ENCODE data around the gene SLC27A1. TPM values are rescaled to one million over a fixed set of nuclear protein-coding genes. Genes with fewer than 3 reads are reported as not detected.

The SLC27A1 gene
- total RNA-seq, 1 donor from 2014 or later = 4.3 TPM

DNA sequence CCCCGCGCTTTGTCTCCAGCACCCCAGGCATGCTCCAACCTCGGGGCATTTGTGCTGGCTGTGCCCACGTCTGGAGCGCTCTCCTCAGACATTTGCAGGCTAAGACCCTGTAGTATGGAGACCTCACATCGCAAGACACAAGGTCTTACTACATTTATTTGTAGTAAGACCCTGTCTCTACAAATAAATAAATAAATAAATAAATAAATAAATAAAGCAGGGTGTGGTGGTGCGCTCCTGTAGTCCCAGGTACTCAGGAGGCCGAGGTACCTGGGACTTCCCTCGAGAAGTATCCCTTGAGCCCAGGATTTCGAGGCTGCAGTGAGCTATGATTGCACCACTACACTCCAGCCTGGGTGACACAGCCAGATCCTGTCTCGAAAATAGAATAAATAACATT is 14.2 kb upstream of the SLC27A1 start:
- DNase-seq (no peak), ATAC-seq (ENCODE audit: low read depth) (no peak)
- H3K27ac Mint-ChIP-seq = no peak overlapping the region
- intact Hi-C loops (cut with micrococcal nuclease) = no loop called here
- peaks cover 6% of the 10 kb centered on the region for H3K4me1 Mint-ChIP-seq
- POLR2A ChIA-PET = interaction anchor here (0.6 kb wide), 1 partner anchor 388 kb away, joined by 8 read pairs; no protein-coding TSS in a partner anchor
- TF ChIP-seq, protein P1, sequence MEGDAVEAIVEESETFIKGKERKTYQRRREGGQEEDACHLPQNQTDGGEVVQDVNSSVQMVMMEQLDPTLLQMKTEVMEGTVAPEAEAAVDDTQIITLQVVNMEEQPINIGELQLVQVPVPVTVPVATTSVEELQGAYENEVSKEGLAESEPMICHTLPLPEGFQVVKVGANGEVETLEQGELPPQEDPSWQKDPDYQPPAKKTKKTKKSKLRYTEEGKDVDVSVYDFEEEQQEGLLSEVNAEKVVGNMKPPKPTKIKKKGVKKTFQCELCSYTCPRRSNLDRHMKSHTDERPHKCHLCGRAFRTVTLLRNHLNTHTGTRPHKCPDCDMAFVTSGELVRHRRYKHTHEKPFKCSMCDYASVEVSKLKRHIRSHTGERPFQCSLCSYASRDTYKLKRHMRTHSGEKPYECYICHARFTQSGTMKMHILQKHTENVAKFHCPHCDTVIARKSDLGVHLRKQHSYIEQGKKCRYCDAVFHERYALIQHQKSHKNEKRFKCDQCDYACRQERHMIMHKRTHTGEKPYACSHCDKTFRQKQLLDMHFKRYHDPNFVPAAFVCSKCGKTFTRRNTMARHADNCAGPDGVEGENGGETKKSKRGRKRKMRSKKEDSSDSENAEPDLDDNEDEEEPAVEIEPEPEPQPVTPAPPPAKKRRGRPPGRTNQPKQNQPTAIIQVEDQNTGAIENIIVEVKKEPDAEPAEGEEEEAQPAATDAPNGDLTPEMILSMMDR (IDR thresholded peaks at IDR 0.05) = no peak
- CTCF ChIA-PET = no interaction called here
- H3K36me3 Mint-ChIP-seq (ENCODE audit: low read depth) = no peaks in the 10 kb centered on the region
- H3K9me3 Mint-ChIP-seq = no peaks in the 10 kb centered on the region
- H3K4me3 Mint-ChIP-seq = no peak overlapping the region
- peaks cover 33% of the 10 kb centered on the region for H3K27me3 Mint-ChIP-seq

DNA sequence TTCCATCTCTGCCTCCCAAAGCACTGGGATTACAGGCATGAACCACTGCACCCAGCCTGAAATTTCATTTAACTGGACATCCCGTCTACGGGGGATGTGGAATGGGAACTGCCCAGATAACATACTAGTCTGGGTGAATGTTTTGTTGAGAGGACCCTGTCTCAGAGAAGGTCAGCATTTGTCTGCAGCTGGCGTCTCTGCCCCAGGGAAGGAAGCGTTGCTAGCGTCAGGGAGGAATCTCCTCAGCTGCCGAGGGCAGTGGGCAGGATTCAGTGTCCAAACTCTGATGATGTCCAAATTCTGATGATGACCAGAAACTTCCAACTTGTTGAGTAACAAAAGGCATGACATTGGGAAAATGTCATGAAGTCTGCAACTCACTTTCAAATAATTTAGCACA is 12.7 kb upstream of the SLC27A1 start:
- ChIA-PET CTCF (no interaction called here), POLR2A (no interaction called here)
- intact Hi-C loops (cut with micrococcal nuclease) = no loop called here
- ATAC-seq (ENCODE audit: low read depth) (no peak), DNase-seq (no peak)
- Mint-ChIP-seq H3K27ac (no peak overlapping the region), H3K4me3 (no peak overlapping the region), H3K36me3 (ENCODE audit: low read depth) (no peaks in the 10 kb centered on the region), H3K27me3 (peaks cover 27% of the 10 kb centered on the region), H3K4me1 (peaks cover 6% of the 10 kb centered on the region), H3K9me3 (no peaks in the 10 kb centered on the region)
- TF ChIP-seq, protein P1 (IDR thresholded peaks at IDR 0.05) = no peak

DNA sequence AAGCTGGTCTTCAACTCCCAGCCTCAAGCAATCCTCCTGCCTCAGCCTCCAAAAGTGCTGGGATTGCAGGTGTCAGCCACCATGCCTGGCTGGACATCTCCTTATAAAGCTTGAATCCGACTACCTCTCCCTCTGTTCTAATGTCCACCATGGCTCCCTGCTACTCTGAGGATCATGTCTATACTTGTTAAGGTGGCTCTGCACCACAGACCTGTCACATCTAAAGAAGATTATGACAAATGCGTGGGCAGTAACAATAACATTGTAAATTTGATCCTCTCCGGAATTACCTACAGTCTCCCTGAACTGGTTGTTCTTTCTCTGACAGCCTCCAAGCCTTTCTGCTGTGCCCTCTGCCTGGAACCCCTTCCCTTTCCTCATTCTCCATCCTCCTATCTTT is 11.4 kb upstream of the SLC27A1 start:
- DNase-seq (no peak), ATAC-seq (ENCODE audit: low read depth) (no peak)
- CTCF ChIA-PET = interaction anchor here (1.0 kb wide), 1 partner anchor 397 kb away, joined by 3 read pairs; no protein-coding TSS in a partner anchor
- no peaks in the 10 kb centered on the region for H3K9me3 Mint-ChIP-seq
- H3K36me3 Mint-ChIP-seq (ENCODE audit: low read depth) = no peaks in the 10 kb centered on the region
- peaks cover 22% of the 10 kb centered on the region for H3K27me3 Mint-ChIP-seq
- H3K4me1 Mint-ChIP-seq = peaks cover 2% of the 10 kb centered on the region
- intact Hi-C loops (cut with micrococcal nuclease) = no loop called here
- TF ChIP-seq, protein P1 (IDR thresholded peaks at IDR 0.05) = no peak
- no peak overlapping the region for H3K27ac Mint-ChIP-seq
- H3K4me3 Mint-ChIP-seq = no peak overlapping the region
- POLR2A ChIA-PET = no interaction called here

DNA sequence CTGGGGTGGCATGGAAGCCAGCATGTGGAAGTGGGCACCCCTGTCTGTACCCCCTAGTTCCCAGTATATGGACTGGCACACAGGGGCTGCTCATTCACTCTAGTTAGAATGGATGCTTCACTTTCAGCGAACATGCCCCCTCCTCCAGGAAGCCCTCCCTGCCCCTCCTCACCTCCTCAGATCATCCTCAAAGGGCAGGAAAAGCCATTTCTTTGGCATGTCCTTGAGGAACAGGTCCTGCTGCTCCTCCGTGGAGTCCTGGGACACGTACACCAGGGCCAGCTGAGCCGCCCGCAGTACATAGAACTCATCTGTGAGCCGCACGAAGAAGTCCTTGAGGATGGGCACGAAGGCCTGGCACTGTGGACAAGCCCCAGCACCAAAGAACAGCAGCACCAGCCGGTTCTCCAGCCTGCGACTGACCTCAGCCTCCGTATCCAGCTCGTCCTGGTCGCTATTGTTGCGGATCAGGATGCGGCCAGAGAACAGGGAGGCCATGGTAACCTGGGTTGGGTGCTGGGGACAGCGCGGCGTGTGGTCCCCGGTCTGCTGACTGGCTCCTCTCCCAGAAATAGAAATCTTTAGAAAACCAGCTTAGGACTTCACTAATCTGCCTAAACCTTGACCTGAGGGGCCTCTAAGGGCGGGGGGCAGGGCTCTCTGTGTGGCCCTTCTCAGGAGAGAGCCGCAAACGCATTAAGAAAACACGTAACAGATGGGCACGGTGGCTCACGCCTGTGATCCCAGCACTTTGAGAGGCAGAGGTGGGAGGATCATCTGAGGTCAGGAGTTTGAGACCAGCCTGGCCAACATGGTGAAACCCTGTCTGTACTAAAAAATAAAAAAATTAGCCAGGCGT is 9.7 kb upstream of the SLC27A1 start, which contains the start of gene NXNL1:
TSS of gene NXNL1 (minus strand) at position 555 of the 859 bp plus-strand sequence. CDS start at position 498, 57 bp downstream.
- no peak for DNase-seq
- H3K27ac Mint-ChIP-seq = no peak within 1 kb of the TSS
- H3K27me3 Mint-ChIP-seq = peaks cover 16% of the 10 kb centered on the region
- CTCF ChIA-PET = no interaction called here
- intact Hi-C loops (cut with micrococcal nuclease) = no loop called here
- POLR2A ChIA-PET = no interaction called here
- H3K4me1 Mint-ChIP-seq = no peaks in the 10 kb centered on the region
- no peaks in the 10 kb centered on the region for H3K9me3 Mint-ChIP-seq
- H3K4me3 Mint-ChIP-seq = no peak within 1 kb of the TSS
- H3K36me3 Mint-ChIP-seq (ENCODE audit: low read depth) = no peaks in the 10 kb centered on the region
- ATAC-seq (ENCODE audit: low read depth) = no peak
- TF ChIP-seq, protein P1 (IDR thresholded peaks at IDR 0.05) = no peak

DNA sequence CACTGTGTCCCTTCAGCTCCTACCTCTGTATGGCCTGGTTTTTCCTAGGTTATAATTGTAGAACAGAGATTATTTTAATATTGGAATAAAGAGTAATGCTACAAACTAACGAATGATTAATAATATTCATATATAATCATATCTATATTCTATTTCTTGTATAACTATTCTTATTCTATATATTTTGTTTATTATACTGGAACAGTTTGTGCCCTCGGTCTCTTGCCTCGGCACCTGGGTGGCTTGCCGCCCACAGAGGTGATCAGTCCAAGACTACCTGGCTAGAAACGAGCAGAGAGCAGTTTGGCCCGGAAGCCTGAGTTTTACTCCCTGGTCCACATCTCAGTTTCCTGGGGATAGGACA is 3.9 kb upstream of the SLC27A1 start:
- no peaks in the 10 kb centered on the region for H3K36me3 Mint-ChIP-seq (ENCODE audit: low read depth)
- H3K27me3 Mint-ChIP-seq = peaks cover 4% of the 10 kb centered on the region
- no peak overlapping the region for H3K27ac Mint-ChIP-seq
- H3K4me3 Mint-ChIP-seq = no peak overlapping the region
- no peak for DNase-seq
- H3K9me3 Mint-ChIP-seq = no peaks in the 10 kb centered on the region
- peaks cover 19% of the 10 kb centered on the region for H3K4me1 Mint-ChIP-seq
- CTCF ChIA-PET = interaction anchor here (0.6 to 1.6 kb wide), 9 partner anchors 12 to 206 kb away, joined by 3 to 7 read pairs (median 3); partner anchors contain the start of gene PGLS
- POLR2A ChIA-PET = no interaction called here
- intact Hi-C loops (cut with micrococcal nuclease) = loop anchor here (1.0 to 2.0 kb wide), 5 partner anchors 71 to 391 kb away; partner anchors contain the start of genes HAUS8 and MYO9B
- TF ChIP-seq, protein P1 (IDR thresholded peaks at IDR 0.05) = no peak
- no peak for ATAC-seq (ENCODE audit: low read depth)

Data from activated B cell treated with CpG ODN at 0.5 μM for 24 hours (primary cell).